Endothelial cell of hepatic sinusoid (primary cell): ENCODE measurements around the gene FTCD.
"Not testable (repeated sequence)": the region's sequence is repeated elsewhere in the genome, so short reads cannot be mapped to it uniquely, and the experiment has no call there.

ENCODE experiments used
- in situ Hi-C: cut with HindIII; loops from 2 replicates; pipeline ENCODE4 v1.10.0; 2017; ENCODE audit warnings: low sequenced_read_pairs

FTCD gene

GRCh38 chr21:46113497-46114176 lies 41.7 kb downstream of the FTCD start:
- in situ Hi-C loops = no loop called here

DNA sequence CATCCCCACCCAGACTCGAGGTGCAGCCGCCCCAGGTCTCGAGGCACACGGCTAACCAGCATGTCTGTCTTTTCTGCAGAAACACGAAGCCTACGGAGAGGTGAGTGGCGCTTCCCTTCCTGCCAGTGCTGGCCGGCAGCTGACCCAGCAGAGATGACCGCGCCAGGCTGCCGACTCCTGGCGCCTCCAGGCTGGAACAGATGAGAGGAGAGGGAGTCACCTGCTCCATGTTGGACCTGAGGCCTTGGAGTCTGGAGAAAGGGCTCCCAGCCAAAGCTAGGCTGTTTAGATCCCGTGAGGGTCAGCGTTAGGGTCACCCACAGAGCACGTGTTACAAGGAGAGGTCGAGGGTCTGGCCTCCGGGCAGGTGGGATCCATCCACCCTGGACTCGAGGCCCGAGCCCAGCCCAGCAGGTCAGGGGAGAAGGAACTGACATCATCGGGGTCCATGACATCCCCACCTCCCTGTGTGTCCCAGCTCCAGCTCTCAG lies 42.6 kb downstream of the FTCD start:
- in situ Hi-C loops = no loop called here

DNA sequence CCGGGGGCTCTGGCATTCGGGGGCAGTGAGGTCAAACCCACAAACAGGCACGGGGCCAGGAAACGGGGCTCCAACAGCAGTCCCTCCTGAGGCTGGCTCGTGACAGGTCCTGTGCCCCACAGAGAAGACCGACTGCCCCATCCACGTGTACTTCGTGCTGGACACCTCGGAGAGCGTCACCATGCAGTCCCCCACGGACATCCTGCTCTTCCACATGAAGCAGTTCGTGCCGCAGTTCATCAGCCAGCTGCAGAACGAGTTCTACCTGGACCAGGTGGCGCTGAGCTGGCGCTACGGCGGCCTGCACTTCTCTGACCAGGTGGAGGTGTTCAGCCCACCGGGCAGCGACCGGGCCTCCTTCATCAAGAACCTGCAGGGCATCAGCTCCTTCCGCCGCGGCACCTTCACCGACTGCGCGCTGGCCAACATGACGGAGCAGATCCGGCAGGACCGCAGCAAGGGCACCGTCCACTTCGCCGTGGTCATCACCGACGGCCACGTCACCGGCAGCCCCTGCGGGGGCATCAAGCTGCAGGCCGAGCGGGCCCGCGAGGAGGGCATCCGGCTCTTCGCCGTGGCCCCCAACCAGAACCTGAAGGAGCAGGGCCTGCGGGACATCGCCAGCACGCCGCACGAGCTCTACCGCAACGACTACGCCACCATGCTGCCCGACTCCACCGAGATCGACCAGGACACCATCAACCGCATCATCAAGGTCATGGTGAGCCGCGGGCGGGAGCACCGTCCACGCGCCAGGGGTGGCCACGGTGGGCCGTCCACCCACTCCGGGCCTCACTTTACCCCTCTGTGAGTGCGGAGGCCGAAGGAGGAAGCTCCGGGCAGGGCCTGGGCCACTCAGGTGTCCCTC lies 43.3 kb downstream of the FTCD start:
- in situ Hi-C loops = no loop called here

DNA sequence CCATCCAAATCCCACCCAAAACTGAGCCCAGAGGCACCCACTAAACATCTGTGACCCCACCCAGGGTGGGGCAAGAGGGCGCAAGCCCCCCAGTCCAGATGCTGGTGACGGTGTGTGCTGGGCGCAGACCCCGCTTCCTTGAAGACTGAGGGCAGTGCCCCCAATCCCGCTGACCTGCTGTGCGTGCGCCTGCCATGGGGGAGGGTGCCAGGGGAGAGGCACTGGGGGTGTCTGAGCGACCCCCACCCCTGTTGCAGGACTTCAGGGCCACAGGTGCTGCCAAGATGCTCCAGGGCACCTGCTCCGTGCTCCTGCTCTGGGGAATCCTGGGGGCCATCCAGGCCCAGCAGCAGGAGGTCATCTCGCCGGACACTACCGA lies 44.2 kb downstream of the FTCD start:
- in situ Hi-C loops = no loop called here

GRCh38 chr21:46110499-46111192 lies 44.7 kb downstream of the FTCD start:
- in situ Hi-C loops = no loop called here

DNA sequence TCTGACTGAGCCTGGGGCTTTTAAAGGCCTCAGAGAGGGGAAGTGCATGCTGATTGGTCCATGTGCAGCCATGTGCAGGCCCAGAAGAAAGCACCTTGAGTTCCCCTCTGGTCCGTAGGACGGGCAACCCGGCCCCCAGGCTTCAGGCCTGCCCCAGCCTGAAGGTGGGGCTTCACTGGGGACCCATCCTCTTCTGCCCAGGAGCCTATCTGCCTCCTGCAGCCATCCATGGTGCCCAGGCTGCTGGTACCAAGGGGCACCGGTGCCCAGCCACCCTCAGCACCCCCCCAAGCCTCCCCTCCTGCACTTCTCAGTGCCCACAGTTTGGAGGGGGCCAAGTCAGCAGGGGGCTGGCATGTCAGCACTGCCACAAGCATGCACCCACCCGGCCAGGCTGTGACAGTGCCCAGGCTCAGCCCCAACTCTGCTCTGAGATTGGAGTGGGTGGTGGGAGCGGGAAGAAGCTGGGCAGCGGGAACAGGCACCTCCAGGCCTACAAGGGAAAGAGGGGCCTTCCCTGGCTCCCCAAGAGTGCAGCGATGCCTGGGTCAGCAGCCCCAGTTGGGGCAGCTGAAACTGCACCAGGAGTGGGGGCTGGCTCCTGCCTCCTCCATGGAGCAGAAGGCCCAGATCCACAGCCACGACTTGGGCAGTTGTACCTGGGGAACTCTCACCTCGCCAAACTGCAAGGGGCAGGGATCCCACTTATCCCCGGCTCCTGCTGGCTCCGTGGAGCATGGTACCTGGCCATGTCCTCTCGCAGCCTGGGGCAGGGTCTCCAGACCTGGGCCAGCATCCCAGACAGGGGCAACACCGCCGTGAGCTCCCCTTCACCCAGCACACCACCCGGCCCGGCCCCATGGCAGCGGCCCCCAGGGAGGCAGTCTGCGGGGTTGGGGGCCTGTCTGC lies 45.8 kb downstream of the FTCD start:
- in situ Hi-C loops = no loop called here

GRCh38 chr21:46108827-46109312 lies 46.5 kb downstream of the FTCD start:
- in situ Hi-C loops = no loop called here

GRCh38 chr21:46107376-46107775 lies 48.0 kb downstream of the FTCD start:
- in situ Hi-C loops = not testable (repeated sequence)

DNA sequence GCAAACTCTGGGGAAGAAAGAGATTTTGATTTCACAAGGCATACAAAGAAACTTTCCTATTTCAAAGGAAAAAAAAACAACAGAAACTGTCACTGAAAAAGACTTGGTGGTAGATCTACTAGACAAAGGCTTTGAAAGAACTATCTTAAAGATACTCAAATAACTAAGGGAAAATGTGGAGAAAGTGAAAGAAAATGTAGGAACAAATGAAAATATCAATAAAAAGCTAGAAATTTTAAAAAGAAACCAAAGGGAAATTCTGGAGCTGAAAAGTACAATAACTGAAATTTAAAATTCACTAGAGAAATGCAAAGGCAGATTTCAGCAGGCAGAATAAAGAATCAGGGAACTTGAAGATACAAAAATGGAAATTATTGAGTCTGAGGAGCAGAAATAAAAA lies 51.3 kb downstream of the FTCD start:
- in situ Hi-C loops = loop anchor here (5.0 kb wide), 1 partner anchor 52 kb away; no protein-coding TSS in a partner anchor

DNA sequence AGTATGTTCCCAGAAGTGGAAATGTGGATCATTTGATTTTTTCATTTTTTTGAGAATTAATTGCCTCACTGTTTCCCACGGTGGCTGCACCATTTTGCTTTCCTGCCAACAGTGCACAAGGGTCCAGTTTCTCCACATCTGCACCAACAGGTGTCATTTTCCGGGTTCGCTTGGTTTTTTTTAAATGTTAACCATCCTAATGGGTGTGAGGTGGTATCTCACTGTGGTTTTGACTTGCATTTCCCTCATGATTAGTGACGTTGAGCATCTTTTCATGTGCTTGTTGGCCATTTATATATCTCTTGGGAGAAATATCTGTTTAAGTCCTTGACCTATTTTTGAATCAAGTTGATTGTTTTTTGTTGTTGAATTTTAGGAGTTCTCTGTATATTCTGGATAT lies 54.5 kb downstream of the FTCD start:
- in situ Hi-C loops = loop anchor here (5.0 kb wide), 1 partner anchor 49 kb away; no protein-coding TSS in a partner anchor

DNA sequence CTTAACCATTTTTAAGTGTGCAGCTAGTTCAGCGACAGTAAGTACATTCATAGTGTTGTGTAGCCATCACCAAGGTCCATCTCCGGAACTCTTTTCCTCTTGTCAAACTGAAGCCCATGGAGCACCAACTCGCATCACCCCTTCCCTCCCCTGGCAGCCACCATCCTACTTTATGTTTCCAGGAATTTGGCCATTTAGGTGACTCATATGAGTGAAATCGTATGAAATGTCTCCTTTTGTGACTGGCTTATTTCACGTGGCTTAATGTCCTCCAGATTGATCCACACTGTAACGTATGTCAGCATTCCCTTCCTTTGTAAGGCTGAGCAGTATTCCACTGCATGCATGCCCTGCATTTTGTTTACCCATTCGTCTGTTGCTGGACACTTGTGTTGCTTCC lies 55.0 kb downstream of the FTCD start:
- in situ Hi-C loops = loop anchor here (5.0 kb wide), 1 partner anchor 48 kb away; no protein-coding TSS in a partner anchor

DNA sequence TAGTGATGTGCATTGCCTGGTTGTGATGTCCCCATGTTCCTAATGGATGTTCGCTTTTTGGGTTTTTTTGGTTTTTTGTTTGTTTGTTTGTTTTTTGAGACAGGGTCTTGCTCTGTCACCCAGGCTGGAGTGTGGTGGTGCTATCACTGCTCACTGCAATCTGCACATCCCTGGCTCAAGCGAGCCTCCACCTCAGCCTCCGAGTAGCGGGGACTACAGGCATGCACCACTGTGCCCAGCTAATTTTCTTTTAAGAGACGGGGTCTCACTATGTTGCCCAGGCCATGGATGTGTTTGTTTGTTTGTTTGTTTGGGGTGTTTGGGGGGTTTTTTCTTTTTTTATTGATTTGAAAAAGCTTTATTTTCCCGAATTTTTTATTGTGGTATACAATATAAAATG lies 55.4 kb downstream of the FTCD start:
- in situ Hi-C loops = loop anchor here (5.0 kb wide), 1 partner anchor 48 kb away; no protein-coding TSS in a partner anchor

DNA sequence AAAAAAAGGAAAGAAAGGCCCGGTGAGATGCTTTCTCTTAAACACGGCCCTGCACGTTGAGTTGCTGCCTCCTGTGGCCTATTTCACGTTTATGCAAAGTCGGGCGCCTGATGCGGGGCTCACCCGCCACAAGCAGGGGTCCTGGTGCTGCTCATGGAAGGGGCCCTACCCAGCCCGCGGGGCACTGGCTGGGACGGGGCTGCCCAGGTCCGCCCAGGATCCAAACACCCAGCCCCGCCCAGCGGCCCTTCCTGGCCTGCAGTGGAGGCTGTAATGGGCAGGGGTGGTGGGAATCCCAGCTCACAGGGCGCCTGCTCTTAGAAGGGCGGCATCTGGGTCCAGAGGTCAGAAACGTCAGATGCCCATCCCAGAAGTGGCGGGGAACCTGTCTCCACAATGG lies 55.9 kb downstream of the FTCD start:
- in situ Hi-C loops = no loop called here

- in situ Hi-C loops = no loop called here
Observed at GRCh38 chr21:46098303-46099141, 56.9 kb downstream of the FTCD start.

DNA sequence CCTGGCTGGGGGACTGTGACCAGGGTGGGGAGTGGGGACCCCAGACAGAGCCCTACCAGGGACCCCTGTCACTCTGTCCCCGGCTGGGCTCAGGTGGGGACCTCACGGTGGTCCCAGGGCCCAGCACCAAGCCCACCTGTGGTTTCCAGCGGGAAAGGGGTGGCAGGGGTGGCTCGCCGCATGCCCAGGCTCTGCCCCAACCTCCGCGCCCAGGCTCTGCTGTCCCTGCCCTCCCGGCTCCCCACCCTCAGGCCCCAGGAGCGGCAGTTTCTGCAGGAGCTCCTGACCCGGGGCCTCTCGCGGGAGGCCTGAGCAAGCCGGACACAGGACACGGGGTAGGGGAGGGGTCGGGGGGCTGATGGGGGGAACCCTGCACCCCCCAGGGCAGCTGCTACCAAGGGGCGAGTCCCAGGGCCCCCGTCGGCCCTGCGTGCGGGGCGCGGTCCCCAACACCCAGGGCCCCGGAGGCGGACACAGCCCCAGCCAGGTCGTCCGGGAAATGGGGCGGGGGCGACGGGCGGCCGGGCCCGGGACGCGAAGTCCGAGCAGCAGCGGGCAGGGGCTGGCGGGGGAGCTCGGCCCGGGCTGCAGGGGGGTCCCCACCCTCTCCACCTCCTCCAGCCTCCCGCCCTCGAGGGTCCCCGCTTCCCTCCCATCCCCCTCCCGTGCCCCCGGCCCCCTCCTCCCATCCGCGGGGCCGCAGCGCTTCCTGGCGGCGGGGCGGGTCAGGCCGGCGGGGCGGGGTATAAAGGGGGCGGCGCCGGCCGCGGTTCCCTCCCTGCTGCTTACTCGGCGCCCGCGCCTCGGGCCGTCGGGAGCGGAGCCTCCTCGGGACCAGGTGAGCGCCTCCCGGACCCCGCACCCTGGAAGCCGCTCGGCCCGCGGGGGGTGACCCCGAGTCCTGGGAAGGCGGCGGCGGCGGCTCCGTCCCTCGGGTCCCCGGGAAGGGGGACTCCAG lies 57.8 kb downstream of the FTCD start, which contains the start of gene COL6A2:
COL6A2 (plus strand) TSS at position 777 of the 958 bp plus-strand sequence.
- in situ Hi-C loops = no loop called here

DNA sequence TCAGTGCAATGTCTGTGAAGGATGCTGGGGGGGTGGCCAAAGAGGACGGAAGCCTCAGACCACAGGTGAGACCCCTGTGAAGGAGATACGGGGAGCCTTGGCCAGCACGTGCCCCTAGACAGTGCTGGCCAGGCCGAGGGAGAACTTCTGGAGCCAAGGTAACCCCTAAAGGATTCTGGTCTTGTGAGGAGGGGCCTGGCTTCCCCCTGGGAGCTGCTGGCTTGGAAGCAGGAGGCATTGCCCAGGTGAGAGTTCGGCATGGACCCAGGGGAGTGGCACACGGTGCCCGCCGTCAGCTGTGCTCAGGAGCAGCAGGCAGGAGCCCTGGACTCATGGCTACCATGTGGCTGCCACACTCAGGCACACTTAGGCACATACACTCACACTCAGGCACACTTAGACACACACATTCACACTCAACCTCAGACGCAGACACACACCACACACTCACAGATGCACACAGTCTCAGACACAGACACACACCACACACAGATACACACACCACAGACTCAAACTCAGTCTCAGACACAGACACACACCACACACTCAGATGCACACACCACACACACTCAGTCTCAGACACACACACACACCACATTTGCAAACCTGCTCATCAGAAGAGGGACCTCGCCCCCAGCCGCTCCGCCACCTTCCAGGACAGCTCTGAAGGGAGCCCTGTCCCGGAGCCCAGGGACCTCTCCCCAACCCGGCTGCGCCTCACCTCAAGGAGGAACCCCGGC lies 58.6 kb downstream of the FTCD start:
- in situ Hi-C loops = no loop called here
